ENCODE data around the gene SFTPB.
"Not testable (repeated sequence)": the region's sequence is repeated elsewhere in the genome, so short reads cannot be mapped to it uniquely, and the experiment has no call there.

SFTPB gene

DNA sequence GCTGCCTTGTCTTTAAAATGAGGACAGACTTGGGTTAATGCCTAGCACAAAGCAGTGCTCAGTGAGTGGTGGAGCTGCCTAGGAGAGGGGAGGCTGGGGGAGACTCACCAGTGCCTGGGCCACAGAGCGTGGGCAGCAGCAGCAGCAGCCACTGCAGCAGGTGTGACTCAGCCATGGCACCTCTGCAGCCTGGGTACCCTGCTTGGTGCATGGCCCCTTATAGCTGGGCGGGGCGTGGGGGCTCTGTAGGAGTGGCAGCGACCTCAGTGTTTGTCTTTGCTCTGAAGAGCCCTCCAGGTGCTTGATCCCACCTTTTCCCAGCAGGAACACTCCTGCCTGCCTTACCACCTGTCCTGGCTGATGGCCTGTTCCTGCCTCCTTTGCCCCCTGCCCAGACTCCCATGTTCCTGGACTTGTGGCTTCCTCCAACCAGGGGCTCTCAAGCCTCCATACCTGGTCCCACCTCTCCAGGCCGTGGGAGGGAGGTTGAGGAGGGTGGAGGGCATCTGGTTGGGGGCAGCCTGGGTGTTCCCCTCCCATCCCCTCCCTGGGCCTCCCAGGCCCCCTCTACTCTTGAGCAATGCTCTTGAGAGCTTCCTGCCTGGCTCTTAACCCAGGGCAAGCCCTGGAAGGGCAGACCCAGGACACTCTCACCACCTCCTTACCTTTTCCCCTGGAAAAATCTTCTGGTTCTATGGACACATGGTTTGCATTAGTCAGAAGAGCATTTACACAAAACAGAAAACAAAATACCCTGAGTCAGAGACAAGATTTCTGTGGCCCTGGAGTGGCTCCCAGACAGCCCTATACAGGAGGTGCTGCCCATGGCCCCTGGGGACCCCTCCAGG lies at the start of gene SFTPB:
Gene SFTPB, minus strand, starts transcription at position 191 of the 848 bp plus-strand sequence. Its CDS starts 16 bp downstream, at position 175.
- TF ChIP-seq, protein P1, sequence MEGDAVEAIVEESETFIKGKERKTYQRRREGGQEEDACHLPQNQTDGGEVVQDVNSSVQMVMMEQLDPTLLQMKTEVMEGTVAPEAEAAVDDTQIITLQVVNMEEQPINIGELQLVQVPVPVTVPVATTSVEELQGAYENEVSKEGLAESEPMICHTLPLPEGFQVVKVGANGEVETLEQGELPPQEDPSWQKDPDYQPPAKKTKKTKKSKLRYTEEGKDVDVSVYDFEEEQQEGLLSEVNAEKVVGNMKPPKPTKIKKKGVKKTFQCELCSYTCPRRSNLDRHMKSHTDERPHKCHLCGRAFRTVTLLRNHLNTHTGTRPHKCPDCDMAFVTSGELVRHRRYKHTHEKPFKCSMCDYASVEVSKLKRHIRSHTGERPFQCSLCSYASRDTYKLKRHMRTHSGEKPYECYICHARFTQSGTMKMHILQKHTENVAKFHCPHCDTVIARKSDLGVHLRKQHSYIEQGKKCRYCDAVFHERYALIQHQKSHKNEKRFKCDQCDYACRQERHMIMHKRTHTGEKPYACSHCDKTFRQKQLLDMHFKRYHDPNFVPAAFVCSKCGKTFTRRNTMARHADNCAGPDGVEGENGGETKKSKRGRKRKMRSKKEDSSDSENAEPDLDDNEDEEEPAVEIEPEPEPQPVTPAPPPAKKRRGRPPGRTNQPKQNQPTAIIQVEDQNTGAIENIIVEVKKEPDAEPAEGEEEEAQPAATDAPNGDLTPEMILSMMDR (IDR thresholded peaks at IDR 0.05; ENCODE audit: borderline replicate concordance, insufficient read depth, low read depth, low read length) = no peak

DNA sequence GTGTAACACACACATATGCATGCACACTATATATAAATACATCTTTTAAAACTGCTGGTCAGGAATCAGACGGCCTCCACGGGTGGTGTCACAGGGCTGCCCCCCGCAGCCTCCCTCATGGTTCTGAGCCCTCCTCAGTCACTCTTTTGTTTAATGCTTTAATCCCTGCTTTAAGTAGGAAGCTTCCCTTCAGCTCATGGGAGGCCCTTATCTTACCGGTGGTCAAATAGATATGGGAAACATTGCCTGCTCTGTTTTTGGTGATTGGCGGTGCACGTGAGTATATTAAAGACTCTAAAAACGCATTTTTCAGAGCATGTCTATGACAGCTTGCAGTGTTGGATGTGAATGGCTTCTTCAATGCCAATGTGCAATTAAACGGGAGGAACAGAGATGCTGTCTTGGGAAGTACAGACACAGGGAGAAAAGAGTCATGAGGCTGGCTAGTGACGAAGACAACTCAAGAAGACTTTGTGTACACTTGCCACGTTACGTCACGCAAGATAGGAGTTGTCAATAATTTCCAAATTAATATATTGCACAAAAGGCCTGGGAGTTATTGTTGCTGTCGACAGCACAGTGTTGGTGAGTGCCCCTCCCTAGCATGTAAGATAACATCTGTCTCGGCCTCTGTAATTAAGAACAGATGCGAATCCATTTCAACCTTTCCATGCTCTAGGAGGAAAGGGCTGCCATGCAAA lies 49.5 kb upstream of the SFTPB start:
- no peak overlapping the region for H3K4me3 ChIP-seq (ENCODE audit: low read depth, low read length)
- TF ChIP-seq, protein P1 (IDR thresholded peaks at IDR 0.05; ENCODE audit: borderline replicate concordance, insufficient read depth, low read depth, low read length) = no peak

More for the DNA sequence above, at the start of gene SFTPB:
- no peak within 1 kb of the TSS for H3K4me3 ChIP-seq (ENCODE audit: low read depth, low read length)

DNA sequence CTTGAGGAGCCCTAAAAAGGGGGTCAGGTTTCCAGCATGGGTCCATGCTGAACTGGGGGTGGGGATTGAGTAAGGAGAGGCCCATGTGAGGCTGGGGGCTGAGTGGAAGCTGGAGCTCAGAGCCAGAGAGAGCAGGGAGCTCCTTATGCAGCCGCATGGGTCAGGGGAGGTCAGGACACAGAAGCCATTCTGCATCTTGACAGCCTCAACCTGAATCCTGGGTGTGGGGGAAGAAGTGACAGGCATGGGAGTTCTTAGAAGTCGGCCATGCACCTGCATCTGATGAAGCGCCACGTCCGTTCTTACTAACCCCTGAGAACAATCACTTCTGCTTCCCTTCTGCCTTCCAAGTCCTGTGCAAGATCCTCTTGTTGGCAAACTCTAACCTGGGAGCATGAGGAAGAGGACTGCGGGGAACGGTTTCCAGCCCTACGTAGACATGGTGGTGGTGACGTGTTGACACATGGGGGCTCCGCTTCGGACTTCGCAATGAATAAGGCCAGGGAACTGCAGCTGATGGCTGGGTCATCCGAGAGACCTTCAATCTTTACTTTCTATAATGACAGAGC lies 48.4 kb upstream of the SFTPB start:
- no peak overlapping the region for H3K4me3 ChIP-seq (ENCODE audit: low read depth, low read length)
- TF ChIP-seq, protein P1 (IDR thresholded peaks at IDR 0.05; ENCODE audit: borderline replicate concordance, insufficient read depth, low read depth, low read length) = no peak

DNA sequence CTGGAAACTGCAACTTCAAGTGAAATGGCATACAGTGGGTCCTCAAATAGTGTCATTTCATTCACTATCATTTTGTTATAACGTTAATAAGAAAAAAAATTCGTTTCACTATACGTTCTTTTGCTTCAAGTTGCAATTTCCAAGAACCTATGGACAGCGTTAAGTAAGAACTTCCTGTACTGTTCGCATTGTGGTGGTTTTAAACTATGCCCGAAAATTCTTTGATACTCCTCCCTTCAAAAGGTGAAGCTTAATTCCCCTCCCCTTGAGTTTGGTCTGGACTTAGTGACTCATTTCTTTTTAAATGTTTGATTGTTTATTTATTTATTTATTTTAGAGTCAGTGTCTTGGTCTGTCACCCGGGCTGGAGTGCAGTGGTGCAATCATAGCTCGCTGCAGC lies 46.8 kb upstream of the SFTPB start:
- H3K4me3 ChIP-seq (ENCODE audit: low read depth, low read length) = no peak overlapping the region
- TF ChIP-seq, protein P1 (IDR thresholded peaks at IDR 0.05; ENCODE audit: borderline replicate concordance, insufficient read depth, low read depth, low read length) = no peak

DNA sequence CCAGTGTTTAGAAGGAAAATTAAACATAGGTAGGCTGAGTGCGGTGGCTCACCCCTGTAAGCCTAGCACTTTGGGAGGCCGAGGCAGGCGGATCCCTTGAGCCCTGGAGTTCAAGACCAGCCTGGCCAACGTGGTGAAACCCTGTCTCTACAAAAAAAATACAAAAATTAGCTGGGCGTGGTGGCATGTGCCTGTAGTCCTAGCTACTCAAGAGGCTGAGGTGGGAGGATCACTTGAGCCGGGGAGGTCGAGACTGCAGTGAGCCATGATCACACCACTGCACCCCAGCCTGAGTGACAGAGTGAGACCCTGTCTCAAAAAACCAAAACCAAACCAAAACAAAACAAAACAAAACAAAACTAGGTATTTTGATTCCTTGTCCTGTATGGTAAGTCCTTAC lies 46.4 kb upstream of the SFTPB start:
- H3K4me3 ChIP-seq (ENCODE audit: low read depth, low read length) = not testable (repeated sequence)

DNA sequence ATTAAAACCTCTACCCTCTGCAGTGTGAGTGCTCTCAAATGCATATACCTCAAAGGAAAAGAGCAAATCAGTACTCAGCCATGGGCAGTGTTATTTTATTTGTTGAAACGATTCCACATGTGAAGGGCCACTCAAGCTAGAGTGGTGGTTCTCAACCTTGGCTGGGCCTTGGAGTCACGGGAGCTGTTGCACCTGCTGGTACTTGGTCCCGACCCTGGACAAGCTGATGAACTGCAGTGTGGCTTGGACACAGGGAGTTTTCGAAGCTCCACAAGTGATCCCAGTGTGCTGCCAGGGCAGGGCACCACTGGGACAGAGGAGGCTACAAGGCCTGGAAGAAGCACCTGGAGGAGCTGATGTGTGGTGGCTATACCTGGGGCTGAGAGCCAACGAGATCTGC lies 45.8 kb upstream of the SFTPB start:
- TF ChIP-seq, protein P1 (IDR thresholded peaks at IDR 0.05; ENCODE audit: borderline replicate concordance, insufficient read depth, low read depth, low read length) = no peak
- no peak overlapping the region for H3K4me3 ChIP-seq (ENCODE audit: low read depth, low read length)

DNA sequence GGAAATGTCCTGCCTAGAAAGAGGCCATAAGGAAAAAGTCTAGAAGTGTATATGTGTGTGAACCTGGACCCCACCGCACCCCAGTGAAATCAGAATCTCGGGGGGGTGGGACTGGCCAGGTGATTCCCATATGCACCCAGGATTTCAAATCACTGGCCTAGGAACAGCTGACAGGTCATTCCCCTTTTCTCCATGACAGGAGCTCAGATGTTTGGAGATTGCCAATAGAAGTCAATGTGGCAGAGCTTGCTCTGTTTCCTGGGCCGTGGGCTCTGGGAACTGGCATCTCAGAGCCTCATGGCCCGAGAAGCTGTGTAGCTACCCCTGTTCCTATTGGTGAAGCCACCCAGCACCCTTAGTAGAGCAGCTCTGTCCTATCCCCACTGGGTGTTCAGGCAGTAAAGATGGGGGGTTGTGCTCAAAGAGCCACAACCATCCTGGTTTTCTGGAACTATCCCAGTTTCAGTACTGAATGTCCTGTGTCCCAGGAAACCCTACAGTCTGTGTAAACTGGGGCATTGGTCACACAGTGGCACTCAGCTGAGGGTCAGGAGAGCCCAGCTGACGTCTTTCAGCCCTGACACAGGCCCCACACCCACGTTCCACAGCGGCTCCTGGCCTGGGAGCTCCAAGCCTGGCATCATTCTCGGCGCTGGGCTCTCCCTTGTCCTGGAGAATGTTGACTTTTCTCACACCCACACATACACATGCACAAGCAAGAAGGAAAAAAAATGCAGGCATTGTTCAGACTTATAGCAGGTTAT lies 45.0 kb upstream of the SFTPB start:
- TF ChIP-seq, protein P1 (IDR thresholded peaks at IDR 0.05; ENCODE audit: borderline replicate concordance, insufficient read depth, low read depth, low read length) = no peak
- H3K4me3 ChIP-seq (ENCODE audit: low read depth, low read length) = no peak overlapping the region

All from GM12875 (cell line).